PC-3 (cell line): Measurements from ENCODE around the gene SMYD1.

Experiments
- EZH2 ChIP-seq: fragments of 300-600 bp; sonication (generic); IDR thresholded peaks from one replicate; pipeline ENCODE4 v1.6.1; 2017; ENCODE audit warnings: antibody characterized with exemption, mild to moderate bottlenecking, low read length; ENCODE audit not compliant: unreplicated experiment
- EZH2phosphoT487 ChIP-seq: fragments of 300-600 bp; sonication (generic); IDR thresholded peaks from 2 replicates; pipeline ENCODE4 v1.6.1; 2018; ENCODE audit warnings: mild to moderate bottlenecking, antibody characterized with exemption, low read length, borderline replicate concordance
- TF ChIP-seq, protein P1 (sequence below): fragments of 300-600 bp; sonication (generic); conservative IDR thresholded peaks from 2 replicates; pipeline ENCODE4 v1.5.1; 2017; ENCODE audit warnings: antibody characterized with exemption, low read depth, mild to moderate bottlenecking, low read length

DNA sequence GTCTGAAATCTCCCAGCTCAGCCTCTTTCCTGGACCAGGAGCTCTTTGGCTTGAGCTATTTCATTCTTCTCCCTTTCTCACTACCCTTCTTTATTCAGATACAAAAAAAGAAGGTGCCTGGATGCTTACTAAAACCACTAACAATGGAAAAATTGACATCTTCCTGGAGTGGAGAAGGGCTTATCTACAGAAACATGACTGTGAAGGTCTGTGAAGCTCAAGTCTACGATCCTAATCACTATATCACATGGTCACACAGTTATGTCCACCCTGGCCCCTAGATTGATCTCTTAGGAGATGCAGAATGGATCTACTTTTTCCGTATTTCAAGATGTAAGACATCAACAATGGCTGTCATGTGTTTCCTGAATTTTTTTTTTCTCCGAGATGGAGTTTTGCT, 6.3 kb upstream of the SMYD1 start:
- TF ChIP-seq, protein P1, sequence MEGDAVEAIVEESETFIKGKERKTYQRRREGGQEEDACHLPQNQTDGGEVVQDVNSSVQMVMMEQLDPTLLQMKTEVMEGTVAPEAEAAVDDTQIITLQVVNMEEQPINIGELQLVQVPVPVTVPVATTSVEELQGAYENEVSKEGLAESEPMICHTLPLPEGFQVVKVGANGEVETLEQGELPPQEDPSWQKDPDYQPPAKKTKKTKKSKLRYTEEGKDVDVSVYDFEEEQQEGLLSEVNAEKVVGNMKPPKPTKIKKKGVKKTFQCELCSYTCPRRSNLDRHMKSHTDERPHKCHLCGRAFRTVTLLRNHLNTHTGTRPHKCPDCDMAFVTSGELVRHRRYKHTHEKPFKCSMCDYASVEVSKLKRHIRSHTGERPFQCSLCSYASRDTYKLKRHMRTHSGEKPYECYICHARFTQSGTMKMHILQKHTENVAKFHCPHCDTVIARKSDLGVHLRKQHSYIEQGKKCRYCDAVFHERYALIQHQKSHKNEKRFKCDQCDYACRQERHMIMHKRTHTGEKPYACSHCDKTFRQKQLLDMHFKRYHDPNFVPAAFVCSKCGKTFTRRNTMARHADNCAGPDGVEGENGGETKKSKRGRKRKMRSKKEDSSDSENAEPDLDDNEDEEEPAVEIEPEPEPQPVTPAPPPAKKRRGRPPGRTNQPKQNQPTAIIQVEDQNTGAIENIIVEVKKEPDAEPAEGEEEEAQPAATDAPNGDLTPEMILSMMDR: no peak
- TF ChIP-seq EZH2: no peak
- TF ChIP-seq EZH2phosphoT487: no peak
